NCI-H1417 treated with DMSO at 0.1 percent for 48 hours (cell line): Measurements from ENCODE around the gene CNNM1.

Source experiments
- DNase-seq: peaks from one replicate; lab custom pipeline; 2025; lab: John Stamatoyannopoulos, UW

The CNNM1 gene

GRCh38 chr10:99337311-99337811 lies 8.2 kb downstream of the CNNM1 start:
- DNase-seq = no peak

GRCh38 chr10:99337901-99338300 lies 8.7 kb downstream of the CNNM1 start:
- no peak for DNase-seq

- no peak for DNase-seq
These were observed 9.9 kb downstream of the CNNM1 start for GRCh38 chr10:99339077-99339476.

GRCh38 chr10:99339563-99340047 lies 10.4 kb downstream of the CNNM1 start:
- DNase-seq = no peak

GRCh38 chr10:99340650-99341049 lies 11.5 kb downstream of the CNNM1 start:
- DNase-seq = no peak

GRCh38 chr10:99341248-99341647 lies 12.1 kb downstream of the CNNM1 start:
- no peak for DNase-seq

GRCh38 chr10:99341860-99342490 lies 12.8 kb downstream of the CNNM1 start:
- DNase-seq = no peak

GRCh38 chr10:99343262-99343661 lies 14.1 kb downstream of the CNNM1 start:
- DNase-seq = no peak

- DNase-seq = no peak
These were observed 15.6 kb downstream of the CNNM1 start for GRCh38 chr10:99344715-99345114.

- DNase-seq = no peak
These were observed 16.2 kb downstream of the CNNM1 start for GRCh38 chr10:99345350-99345749.

- DNase-seq = no peak
These were observed 17.1 kb downstream of the CNNM1 start for GRCh38 chr10:99346247-99346646.

- DNase-seq = no peak
These were observed 18.5 kb downstream of the CNNM1 start for GRCh38 chr10:99347672-99348071.

- DNase-seq = no peak
These were observed 24.0 kb downstream of the CNNM1 start for GRCh38 chr10:99353182-99353581.

- no peak for DNase-seq
These were observed 28.5 kb downstream of the CNNM1 start for GRCh38 chr10:99357691-99358090.

- no peak for DNase-seq
These were observed 28.9 kb downstream of the CNNM1 start for GRCh38 chr10:99358101-99358500.

- no peak for DNase-seq
These were observed 31.8 kb downstream of the CNNM1 start for GRCh38 chr10:99360934-99361333.

GRCh38 chr10:99364125-99364524 lies 35.0 kb downstream of the CNNM1 start:
- no peak for DNase-seq

GRCh38 chr10:99365311-99365710 lies 36.2 kb downstream of the CNNM1 start:
- DNase-seq = no peak

- DNase-seq = no peak
These were observed 36.6 kb downstream of the CNNM1 start for GRCh38 chr10:99365736-99366135.

- no peak for DNase-seq
These were observed 37.5 kb downstream of the CNNM1 start for GRCh38 chr10:99366666-99367065.

- DNase-seq = no peak
These were observed 39.5 kb downstream of the CNNM1 start for GRCh38 chr10:99368646-99369045.

GRCh38 chr10:99369126-99369525 lies 40.0 kb downstream of the CNNM1 start:
- DNase-seq = no peak

- no peak for DNase-seq
These were observed 40.4 kb downstream of the CNNM1 start for GRCh38 chr10:99369551-99369950.

- no peak for DNase-seq
These were observed 41.8 kb downstream of the CNNM1 start for GRCh38 chr10:99370993-99371392.
